Globus pallidus (tissue), 1 donor: ENCODE data around the gene FBRSL1.

Source experiments
- DNase-seq: peaks from one replicate; pipeline ENCODE4 v3.0.0-alpha.2; 2015; ENCODE audit warnings: low spot score

Gene FBRSL1

DNA sequence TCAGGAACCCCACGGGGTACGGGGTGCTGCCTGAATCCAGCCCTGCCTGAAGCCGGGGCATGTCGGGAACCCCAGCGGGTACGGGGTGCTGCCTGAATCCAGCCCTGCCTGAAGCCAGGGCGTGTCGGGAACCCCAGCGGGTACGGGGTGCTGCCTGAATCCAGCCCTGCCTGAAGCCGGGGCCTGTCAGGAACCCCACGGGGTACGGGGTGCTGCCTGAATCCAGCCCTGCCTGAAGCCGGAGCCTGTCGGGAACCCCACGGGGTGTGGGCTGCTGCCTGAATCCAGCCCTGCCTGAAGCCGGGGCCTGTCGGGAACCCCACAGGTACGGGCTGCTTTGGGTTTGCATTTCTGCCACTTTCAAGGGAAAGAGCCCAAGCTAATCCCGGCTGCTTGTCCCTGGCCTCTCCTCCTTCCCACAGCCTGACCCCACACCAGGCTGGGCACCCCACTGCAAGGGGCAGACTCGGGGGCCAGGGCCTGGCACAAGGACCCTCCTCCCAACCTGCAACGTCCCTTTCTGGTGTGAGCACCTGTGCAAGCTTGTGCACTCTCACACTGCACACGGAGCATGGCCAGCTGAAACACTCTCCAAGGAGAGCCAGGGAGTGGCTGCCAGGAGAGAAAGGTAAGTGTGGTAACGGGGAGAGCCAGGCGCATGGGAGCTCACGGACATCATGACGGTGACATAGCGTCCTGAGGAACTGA is 5.6 kb upstream of the FBRSL1 start:
- DNase-seq = no peak

DNA sequence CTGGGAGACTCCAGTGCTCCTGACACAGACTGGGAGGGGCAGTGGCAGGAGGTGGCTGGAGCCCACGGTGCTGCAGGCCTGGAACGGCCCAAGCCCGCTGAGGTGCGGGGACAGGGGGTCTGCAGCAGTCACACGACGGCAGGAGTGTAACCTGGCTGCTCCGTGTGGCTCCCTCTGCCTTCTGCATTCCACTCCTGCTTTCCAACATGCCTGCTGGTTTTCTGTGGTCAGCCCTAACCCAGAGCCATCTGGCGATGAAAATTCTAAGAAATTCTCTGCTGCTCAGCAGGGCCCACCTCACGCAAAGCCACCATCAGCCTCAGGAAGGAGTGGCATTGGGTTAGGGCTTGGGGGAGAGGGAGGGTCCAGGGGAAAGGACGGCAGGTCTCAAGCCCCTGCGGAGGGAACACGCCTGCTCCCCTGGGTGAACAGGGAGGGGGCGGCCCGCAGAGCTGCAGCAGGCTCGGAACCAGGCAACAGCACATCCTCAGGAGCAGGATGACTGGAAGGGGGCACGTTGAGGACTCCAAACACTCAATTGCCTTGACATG is 5.0 kb upstream of the FBRSL1 start:
- no peak for DNase-seq

DNA sequence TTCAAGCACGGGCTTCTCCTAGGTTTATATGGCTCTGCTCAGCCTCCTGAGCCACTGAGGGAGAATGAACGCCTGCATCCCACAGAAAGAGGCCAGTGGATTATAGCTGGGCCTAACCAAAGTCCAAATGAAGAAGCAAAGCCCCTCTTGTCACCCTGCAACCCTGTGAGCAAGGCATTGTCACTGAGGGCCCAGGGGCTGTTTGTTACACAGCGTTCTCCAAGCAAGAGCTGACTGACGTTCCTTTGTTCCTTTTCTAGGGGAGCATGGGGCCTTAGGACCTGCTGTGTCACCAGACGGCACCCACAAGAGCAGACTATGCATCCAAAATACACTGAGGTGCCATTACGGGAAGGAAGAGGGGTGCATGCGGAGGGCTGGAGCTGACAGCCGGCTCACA is 4.3 kb upstream of the FBRSL1 start:
- DNase-seq = no peak

DNA sequence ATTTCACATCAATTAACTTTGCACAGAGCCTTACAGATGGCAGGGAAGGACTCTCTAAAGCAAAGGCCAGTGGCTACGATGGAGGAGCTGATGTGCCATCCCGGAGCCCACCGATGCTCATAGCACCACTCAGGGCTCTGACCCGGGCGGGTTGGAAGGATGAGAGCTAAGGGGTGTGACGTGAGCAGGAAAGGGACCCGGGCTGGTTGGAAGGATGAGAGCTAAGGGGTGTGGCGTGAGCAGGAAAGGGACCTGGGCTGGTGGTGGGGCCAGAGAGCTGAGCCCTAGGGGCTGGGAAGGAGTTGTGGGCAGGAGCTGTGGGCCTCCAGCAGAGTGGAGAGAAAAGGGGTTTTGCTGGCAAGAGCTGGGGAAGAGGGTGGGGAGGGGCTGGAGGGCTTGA is 3.8 kb upstream of the FBRSL1 start:
- DNase-seq = no peak

DNA sequence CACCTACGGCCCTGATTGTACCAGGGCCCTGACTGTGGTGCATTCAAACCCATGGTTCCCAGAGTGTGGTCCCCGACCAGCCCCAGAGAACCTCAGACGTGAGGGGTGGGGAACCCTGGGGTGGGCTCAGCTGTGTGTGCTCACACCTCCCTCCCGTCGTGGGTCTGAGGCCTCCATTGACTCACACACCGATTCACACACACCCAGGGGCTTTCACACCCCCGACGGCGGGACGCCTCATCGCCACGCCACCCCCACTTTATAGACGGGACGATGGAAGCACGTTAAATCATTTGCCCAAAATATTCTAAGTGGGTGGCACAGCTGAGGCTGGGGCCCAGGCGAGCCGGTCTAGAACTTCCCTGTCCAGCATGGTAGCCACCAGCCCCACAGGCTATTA is 3.4 kb upstream of the FBRSL1 start:
- no peak for DNase-seq

DNA sequence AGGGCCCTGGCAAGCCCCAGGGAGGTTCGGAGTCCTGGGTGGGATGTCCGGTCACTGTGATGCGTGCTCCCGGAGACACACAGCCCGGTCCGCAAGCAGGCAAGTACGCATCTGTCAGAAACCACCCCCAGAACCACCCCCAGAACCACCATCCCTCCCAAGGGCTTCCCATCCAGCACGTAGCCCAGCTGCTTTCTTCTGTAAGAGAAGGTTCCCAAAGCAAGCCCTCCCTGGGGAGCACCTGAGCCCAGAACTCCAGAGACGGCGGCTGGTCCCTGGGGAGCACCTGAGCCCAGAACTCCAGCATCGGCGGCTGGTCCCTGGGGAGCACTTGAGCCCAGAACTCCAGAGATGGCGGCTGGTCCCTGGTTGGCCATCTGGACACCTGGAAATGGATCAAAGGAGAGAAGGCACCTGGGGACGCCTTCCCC is 2.6 kb upstream of the FBRSL1 start:
- DNase-seq = no peak

DNA sequence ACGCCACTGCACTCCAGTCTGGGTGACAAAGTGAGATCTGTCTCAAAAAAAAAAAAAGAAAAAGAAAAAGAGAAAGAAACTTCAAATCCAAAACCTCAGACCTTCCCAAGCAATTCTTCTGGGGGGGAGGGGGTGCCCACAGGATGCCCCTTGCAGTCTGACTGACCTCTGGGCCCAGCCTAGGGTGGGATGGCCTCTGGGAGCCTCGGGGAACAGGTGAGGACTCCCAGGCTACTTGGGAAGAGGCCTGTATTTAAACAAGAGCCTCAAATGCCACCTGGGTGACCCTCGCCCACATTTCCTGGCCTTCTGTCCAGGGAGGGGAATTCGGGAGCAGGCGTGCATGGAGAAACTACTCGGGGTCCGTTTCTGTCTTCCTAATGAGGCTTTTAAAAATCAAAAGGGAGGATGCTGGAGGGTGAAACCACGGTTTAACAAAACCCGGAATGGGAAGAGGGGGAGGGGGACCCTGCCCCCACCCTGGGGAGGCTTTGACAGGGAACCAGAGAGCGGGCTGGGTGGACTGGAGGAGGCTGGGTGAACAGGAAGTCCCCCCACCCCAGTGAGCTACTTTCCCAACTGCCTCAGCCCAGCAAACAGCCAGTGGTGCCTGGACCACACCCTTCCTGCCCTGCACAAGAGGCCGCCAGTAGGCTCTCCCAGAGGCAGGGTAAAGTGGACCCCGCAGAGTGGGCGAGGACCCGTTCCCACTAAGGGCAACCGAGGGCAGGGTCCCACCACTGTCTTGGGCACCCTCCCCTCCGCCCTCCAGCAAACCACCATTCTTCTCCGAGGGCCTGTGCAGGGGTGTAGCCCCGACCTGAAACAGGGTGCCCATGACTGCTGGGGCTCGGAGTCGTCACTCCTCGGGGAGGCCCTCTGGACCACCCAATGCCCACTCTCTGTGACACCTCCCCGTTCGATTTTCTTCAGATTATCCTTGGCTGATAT is 1.5 kb upstream of the FBRSL1 start:
- no peak for DNase-seq

DNA sequence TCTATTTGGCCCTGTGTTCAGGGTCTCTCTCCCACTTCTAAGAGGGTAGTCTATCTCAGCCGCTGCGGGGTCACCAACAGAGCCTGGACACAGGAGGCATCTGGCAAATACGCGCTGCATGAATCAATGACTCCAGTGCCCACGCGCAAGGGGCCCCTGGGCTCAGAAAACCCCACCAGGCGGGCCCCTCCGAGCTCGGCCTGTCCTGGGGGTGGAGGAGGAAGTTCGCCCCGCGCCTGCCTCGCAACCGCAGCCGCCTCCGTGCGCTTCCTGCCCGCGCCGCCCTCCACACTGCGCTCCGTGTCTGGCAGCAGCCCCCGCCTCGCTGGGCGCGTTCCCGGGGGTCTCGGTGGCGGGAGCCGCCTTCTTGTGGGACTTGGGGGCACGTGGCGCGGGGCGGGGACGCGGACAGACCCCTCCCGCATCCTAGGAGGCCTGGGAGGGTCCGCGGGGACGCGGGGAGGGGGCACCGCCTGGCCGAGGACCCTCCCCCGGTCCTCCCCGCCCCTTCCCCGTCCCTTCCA is 811 bp upstream of the FBRSL1 start:
- no peak for DNase-seq

DNA sequence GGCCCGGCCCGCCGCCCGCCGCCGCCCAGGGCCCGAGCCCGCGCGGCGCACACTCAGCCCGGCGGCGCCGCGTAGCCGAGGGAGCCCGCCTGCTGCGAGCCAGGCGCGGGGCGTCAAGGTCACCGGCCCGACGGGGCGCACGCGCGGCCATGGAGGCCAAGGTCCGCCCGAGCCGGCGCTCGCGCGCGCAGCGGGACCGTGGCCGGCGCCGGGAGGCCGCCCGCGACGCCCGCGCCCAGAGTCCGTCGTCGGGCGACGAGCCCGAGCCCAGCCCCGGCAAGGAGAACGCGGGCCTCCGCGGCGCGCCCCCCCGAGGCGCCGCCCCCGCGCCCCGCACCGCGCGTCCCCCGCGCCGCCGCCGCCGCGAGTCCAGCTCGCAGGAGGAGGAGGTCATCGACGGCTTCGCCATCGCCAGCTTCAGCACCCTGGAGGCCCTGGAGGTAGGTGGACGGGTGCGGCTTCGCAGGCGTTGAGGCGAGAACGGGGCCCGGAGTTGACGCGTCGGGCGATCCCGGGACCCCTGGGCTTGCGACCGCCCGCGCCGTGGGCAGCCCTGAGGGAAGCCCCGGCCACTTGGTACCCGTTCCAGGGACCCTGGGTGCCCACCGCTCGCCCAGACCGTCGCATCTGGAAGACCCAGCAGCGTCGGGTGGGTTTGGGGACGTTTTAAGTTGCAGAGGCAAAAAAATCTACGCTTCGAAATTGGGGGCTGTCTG is 629 bp downstream of the FBRSL1 start:
- no peak for DNase-seq

DNA sequence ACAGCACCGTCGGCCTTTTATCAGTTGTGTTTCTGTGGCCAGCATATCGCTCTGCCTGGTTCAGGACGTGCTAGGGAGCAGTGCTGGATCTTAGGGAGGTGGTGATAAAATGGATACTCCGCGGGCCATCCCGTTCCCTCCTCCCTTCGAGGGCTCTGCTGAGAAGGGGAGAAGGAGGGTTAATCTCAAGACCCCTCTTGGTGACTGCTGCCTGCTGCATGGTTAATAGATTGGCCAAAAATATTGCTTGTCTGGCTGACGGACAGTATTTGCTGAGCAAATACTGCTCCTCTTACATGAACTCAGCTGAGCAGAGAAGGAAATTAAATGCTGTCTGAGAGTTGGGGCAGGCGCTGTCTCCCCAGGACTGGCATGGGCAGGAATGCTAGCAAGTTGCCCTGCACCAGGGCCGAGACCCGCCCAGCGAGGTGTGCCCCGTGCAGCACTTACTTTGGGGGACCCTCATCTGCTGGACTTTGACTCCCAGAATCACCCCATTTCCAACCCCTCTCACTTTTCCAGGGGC is 1.2 kb downstream of the FBRSL1 start:
- no peak for DNase-seq

DNA sequence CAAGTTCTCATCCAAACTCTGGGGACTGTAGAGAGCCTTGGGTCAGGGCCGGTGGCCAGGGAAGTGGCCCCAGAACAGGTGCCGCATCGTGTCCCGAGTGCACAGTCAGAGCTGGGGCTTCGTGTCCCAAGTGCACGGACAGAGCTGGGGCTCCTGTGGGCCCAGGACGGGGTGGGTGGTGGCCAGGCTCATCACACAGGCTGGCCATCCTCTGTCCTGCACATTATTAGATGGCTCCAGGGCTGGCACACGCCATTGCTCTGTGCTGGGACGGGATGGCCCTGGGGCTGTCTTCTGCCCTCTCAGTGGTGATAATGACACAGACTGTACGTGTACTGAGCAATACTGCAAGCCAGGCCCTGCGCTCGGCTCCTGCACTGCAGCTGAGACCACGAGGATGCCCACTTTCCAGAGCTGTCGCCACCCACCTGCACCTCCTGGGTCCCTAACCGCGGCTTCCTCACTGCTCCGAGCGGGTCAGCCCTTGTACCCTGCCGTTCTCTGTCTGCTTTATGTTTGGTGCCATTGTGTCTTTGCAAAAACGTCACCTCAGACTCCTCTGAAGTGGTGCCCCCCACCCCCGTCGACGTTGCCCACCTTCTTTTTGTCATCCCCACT is 1.9 kb downstream of the FBRSL1 start:
- no peak for DNase-seq

DNA sequence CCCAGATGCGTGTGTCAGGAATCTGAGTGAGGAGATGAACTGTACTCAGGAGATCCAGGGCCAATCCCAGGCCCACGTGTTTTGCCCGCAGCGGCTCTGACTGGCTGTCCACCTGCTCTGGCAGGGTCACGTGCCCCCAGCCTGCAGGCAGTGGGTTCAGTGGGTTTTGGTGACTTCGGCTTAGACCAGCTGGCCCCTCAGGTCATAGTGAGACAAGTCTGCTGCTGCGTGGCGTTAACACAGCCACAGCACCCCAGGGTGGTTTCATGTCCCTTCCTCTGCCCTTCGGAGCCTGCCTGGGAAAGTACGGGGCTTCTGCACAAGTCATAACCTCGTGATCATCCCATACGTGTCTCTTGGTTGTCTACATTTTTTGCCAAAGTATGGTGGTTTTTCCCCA is 2.6 kb downstream of the FBRSL1 start:
- DNase-seq = no peak

DNA sequence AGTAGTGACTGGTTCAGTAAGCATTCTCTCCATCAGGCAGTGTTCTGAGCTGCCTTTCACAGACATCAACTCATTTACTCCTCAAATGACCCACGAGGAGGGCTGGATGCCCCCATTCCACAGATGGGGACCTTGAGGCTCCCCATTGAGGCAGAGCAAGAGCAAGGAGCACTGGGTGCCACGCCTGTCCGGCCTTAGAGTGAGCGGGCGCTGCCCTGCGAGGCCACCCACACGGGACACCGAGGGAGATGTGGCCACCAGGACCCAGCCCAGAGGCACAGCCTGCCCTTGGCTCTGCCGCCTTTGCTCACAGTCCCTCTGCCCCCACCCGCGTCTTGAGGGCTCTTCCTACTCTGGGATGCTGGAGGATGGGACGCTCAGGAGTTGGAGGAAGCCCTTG is 3.0 kb downstream of the FBRSL1 start:
- no peak for DNase-seq

DNA sequence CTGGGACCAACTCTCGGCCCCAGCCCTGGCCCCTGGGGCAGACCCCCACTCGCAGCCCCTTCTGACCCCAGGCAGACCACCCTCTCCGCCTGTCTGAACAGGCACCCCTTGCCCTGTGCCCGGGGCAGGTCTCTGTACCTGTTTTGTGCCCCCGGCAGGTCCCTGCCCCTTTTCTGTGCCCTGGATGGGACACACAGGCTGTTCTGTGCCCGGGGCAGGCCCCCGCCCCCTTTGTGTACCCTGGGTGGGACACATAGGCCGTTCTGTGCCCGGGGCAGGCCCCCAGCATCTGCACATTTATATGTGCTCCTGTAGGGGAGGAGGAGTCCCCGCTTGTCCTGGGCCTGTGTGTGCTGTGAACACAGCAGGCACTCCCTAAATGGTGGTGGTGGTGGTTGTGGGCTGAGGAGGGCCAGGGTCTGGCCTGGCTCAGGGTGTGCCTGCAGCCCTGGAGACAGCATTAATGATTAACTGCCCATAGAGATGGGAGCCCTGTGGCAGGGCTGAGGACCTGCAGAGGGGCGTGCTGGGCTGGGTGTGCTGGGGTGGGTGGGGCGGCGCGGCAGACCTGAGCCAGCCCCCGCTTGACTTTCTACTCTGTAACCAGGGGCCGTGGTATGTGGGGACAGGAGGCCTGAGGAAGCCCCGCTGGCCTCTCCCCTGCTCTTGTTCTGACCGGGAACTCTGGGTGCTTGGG is 3.7 kb downstream of the FBRSL1 start:
- no peak for DNase-seq

DNA sequence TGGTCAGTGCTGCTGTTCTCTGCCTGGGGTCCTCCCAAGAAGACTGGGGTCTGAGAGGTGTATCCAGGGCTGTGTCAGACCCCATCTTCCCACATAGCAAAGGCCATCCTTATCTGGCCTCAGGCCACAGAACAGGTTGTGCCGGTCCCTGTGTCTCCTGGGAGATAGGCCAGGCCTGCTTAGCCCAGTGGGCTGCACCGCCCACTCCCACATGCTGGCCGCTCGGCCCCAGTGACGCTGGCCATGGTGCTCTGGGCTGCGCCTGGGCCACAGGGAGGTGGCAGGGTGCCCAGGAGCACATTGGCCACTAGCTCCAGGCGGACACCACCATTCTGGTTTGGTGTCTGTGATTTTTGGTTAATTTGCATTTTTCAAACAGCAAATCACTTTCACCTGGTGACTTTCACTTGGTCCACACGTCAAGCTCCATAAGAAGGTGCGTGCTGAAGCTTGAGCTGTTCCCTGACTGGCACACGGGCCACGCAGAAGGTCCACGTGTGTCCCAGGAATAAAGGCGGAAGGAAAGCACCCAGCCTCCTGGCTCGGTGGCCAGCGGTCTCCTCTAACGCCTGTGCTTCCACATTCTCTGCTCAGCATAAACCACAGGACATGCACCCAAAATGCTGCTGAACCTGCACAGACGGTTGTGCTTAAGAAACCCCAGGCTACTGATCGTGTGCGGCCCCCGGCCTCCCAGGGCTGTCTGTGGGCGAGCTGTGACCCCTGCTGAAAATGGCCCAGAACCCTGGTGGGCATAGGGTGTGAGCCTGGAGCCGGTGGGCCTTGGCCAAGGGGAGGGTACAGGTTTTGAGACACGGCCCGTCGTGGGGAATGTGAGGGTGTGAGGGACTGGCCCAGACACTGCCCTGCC is 4.6 kb downstream of the FBRSL1 start:
- no peak for DNase-seq

DNA sequence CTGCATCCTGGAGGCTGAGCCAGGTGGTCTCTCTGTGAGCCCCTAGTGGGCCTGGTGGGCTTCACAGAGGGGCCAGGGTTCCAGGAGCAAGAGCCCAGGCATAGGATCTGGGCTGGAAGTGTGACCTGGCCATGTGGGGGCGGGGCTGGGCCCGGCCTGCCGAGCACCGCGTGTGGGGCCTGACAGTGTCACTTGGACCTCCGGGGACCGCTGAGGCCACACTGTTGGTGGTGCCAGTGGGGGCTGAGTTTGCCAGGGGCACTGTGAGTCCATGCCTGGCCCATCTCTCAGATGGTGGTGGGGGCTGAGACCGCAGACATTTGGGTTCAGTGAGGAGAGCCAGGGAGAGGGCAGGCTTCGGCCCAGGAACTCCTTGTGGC is 5.2 kb downstream of the FBRSL1 start:
- DNase-seq = no peak

DNA sequence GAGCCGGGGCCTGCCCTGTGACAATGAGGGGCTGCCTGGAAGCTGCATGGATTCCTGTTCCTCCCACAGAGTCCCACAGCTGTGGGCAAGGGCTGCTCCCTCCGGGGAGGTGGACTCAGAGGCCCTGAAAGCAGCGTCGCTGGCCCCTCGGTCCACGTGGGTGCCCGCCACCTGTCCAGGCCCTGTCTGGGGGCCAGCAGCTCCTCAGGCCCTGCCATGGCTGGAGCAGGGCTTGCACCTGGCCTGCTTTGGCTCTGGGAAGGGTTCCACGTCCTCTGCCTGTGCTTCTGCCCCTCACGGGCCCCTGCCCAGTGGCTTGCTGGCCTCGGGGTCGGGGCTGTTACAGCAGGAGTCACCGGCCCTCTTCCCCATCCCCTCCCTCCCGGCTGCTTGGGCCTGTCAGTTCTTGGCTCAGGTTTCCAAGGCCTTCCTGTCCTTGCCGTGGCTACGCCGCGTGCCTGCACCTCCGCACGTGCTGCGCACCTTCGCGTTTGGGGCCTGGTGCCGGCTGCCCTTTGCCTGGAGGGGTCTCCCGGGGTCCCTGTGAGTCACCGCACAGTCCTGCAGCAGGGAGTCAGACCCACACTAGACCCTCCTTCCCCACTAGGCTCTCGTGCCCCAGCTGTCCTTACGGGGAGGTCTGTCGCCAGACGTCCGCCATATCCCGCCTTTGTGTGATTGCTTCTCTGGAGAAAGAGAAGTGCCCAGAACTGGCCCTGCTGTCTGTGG is 5.8 kb downstream of the FBRSL1 start:
- no peak for DNase-seq

DNA sequence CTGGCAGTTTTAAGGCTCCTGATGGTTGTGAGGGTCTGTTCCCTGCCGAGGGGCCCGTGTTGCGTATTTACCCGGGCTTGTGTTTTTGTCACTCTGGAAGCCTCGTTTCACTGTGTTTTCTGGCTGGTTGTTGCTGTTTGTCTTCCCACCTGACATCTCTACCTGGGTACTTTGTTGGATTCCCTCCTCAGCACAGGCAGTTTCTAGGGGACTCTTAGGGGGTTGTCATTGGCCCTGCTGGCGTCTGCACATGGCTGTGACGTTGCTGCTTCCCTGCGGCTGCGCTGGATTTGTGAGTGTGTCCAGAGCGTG is 6.4 kb downstream of the FBRSL1 start:
- DNase-seq = no peak

DNA sequence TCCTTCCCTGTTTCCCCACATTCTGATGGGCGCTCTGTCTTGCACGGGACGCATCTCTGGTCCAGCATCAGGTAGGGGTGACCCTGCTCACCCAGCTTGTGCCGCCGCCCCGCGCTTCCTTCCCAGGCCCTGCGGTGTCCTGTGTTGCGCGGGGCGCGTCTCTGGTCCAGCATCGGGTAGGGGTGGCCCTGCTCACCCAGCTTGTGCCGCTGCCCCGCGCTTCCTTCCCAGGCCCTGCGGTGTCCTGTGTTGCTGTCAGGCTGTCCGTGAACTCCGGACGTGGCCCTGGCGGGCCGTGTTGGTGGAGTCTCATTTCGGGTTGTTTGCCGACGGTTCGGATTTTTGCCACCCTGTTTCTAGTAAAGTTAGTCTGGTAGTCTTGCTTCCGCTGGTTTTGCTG is 6.8 kb downstream of the FBRSL1 start:
- no peak for DNase-seq
